Rectal smooth muscle tissue (tissue), 1 donor: Measurements from ENCODE around the gene EXD3.

Experiments
- H3K27ac ChIP-seq: one replicate; pipeline ENCODE4 v1.7.0; 2013; ENCODE audit warnings: low read depth, low read length, inconsistent platforms
- H3K27me3 ChIP-seq: one replicate; pipeline ENCODE4 v1.7.0; 2013; ENCODE audit warnings: low read length; ENCODE audit not compliant: control insufficient read depth, insufficient read depth
- H3K36me3 ChIP-seq: one replicate; pipeline ENCODE4 v1.7.0; 2013; ENCODE audit warnings: low read length; ENCODE audit not compliant: control insufficient read depth, insufficient read depth
- H3K4me1 ChIP-seq: one replicate; pipeline ENCODE4 v1.7.0; 2013; ENCODE audit warnings: low read length; ENCODE audit not compliant: control insufficient read depth, insufficient read depth
- H3K4me3 ChIP-seq: one replicate; pipeline ENCODE4 v1.7.0; 2013; ENCODE audit warnings: low read length
- H3K9ac ChIP-seq: one replicate; pipeline ENCODE4 v1.7.0; 2013; ENCODE audit warnings: low read length

EXD3 gene

DNA sequence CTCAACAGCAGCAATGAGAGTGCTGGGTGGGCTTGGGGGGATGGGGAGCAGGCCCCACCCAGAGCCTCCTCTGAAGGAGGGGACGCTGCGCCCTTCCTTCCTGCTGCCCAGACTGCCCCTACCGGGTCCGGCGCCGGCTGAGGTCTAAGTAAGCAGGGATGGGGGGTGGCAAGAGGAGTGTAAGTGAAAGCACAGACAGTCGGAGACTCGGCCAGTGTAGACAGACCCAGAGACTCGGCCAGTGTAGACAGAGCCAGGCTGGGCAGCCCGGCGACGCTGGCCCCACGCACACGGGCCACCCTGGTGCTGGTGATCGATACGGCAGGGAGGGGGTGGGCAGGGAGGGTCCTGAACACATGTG lies 25.6 kb upstream of the EXD3 start:
- H3K4me3 ChIP-seq: no peak overlapping the region
- H3K36me3 ChIP-seq: peaks cover 4% of the 10 kb centered on the region
- no peak overlapping the region for H3K27ac ChIP-seq
- no peaks in the 10 kb centered on the region for H3K27me3 ChIP-seq
- peaks cover 3% of the 10 kb centered on the region for H3K4me1 ChIP-seq
- no peak overlapping the region for H3K9ac ChIP-seq

DNA sequence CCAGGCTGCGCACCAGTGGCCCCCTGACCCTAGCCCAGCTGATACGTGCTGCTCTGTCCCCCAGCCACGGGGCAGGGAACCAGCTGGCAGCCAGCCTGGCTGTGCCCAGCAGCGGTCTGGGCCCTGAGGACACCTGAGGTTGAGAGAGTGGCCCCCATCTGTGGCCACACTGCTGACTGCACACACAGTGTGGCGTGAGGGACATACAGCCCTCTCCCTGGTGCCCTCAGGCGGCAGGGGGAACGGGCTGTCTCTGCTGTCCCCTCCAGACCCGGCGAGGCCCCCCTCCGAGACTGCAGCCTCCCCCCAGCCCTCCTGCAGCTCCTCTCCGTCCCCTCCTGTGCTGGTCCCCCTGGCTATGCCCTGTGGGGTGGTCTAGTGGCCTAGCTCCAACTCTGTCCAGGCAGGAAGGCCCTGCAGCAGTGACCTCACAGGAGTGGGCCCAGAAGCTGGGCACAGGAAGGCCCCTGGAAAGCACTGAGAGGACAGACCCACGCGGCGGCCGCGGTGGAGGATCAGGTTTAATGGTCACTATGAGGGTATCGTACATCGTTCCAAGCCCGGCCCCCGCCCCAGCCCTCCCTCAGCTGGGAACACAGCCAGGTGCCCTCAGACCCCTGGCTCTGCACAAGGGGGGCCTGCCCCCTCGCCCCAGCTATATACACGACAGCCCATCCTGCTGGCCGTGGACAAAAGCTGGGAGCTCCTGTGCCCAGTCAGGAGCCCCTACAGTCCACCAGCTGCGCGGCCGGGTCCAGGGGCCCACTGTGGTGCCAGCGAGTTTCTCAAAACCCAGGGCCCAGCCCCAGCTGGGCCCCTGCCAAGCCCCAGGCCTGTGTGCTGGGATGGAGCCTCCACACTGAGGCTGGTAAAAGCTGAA lies 25.0 kb upstream of the EXD3 start:
- H3K9ac ChIP-seq: no peak overlapping the region

DNA sequence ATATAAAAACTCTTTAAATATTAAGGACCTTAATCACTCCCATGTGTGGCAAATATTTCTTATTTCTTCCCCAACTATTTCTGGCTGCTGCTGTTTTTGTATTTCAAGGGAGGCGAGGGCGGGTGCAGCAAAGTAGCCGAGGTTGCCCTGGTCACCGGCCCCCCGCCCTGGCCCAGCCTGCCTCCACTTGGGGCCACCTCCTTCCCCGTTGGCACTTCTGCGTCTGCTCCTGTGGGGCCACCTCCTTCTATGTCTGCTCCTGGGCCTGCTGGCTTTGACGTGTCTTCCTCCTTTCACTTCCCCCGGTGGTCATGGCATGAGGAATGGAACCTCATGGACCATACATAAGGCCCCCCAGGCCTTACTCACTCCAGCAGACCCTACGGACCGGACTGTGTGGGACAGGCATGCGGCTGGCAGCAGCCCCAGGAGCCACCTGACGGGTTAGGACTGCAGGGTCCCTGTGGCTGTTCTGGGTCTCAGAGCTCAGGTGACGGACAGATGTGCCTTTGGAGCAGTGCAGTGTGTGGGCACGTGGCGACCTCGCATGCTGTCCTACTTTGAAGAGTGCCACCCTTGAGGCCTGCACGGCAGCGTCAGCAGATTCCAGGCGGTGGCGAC lies 24.0 kb upstream of the EXD3 start:
- Histone ChIP-seq H3K9ac (no peak overlapping the region), H3K27ac (no peak overlapping the region), H3K4me1 (no peaks in the 10 kb centered on the region), H3K27me3 (no peaks in the 10 kb centered on the region), H3K4me3 (no peak overlapping the region), H3K36me3 (no peaks in the 10 kb centered on the region)

More for the DNA sequence above, 25.0 kb upstream of the EXD3 start:
- H3K27ac ChIP-seq: no peak overlapping the region
- no peaks in the 10 kb centered on the region for H3K27me3 ChIP-seq
- no peak overlapping the region for H3K4me3 ChIP-seq
- H3K36me3 ChIP-seq: peaks cover 4% of the 10 kb centered on the region
- no peaks in the 10 kb centered on the region for H3K4me1 ChIP-seq

DNA sequence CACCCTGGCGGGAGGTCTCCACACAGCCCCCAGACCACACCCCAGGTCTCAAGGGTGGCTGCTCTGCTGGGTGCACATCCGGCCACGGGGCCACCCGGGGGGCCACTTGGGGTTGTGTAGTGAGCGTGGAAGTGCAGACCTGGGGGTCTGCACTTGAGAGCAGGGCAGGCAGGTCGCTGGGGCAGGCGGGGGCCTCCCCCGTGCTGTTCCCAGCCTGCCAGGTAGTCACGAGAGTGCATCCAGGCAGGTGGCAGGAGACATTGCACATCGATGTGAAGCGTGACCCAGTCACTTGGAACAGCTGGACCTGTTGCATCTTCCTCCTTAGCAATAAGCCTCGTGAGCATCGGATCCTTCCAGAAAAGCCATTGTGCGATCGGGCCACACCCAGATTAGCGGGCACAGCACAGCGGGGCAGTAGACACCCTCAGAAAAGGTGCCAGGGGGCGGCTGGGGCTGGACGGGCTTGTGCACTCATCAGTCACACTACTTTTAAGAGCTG lies 23.0 kb upstream of the EXD3 start:
- no peak overlapping the region for H3K27ac ChIP-seq
- H3K27me3 ChIP-seq: no peaks in the 10 kb centered on the region
- no peak overlapping the region for H3K4me3 ChIP-seq
- H3K4me1 ChIP-seq: no peaks in the 10 kb centered on the region
- H3K36me3 ChIP-seq: no peaks in the 10 kb centered on the region
- no peak overlapping the region for H3K9ac ChIP-seq

DNA sequence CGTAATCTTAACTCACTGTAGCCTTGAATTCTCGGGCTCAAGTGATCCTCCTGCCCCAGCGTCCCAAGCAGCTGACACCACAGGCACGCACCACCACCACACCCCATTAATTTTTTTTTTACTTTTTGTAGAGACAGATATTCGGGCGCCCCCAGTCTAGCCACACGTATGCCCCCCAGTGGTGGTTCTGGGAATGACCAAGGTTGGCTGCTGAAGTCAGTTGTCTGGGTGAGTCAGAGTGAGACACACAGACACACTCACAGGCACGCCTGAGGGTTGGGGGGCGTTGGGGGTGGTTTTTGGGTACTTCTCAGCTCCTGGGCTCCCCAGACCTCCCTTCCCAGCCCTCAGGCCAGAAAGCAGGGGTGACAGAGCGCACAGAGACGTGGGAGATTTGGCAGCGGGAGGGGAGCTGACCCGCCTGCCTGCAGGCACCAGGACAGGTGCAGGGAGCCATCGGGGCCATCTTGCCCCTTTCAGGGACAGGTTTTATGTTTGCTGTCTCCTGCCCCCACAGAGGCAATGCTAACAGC lies 22.4 kb upstream of the EXD3 start:
- no peak overlapping the region for H3K9ac ChIP-seq

DNA sequence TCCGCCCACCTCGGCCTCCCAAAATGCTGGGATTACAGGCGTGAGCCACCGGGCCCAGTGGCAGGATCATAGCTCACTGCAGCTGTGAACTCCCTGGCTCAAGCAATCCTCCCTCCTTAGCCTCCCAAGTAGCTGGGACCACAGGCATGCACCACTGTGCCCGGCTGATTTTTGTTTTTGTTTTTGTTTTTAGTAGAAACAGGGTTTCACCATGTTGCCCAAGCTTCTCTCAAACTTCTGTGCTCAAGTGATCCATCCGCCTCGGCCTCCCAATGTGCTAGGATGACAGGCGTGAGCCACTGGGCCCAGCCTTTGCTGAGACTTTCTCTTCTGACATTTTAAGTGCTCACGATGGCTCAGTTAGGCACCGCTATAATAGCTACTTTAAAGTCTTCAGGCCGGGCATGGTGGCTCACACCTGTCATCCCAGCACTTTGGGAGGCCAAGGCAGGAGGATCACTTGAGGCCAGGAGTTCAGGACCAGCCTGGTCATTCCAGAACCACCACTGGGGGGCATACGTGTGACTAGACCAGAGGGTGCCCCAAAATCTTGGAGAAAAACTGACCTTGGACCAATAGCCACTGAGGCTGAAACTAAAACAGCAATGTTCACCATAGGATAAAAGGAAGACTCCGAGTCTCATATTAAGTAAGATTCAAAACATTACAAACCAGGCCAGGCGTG lies 21.3 kb upstream of the EXD3 start:
- H3K9ac ChIP-seq: no peak overlapping the region
- H3K27me3 ChIP-seq: no peaks in the 10 kb centered on the region
- no peak overlapping the region for H3K4me3 ChIP-seq
- H3K36me3 ChIP-seq: no peaks in the 10 kb centered on the region
- H3K4me1 ChIP-seq: no peaks in the 10 kb centered on the region
- no peak overlapping the region for H3K27ac ChIP-seq

More for the DNA sequence above, 22.4 kb upstream of the EXD3 start:
- Histone ChIP-seq H3K27me3 (no peaks in the 10 kb centered on the region), H3K4me3 (no peak overlapping the region), H3K36me3 (no peaks in the 10 kb centered on the region), H3K27ac (no peak overlapping the region), H3K4me1 (no peaks in the 10 kb centered on the region)

DNA sequence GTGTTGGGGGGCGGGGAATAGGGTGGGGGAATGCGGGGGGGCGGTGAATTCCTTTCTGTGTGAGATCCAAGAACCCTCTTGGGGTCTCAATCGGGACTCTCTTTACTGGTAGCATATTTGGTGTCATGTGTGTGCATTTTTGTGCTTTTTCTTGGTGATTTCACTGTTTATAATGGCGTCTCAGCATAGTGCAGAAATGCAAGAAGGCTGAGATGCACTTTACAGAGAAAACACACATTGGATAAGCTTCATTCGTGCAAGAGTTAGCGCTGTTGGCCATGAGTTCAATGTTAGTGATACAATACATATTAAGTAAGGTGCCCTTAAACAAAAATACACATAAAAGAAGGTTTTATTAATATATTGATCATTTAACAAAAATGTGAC lies 19.0 kb upstream of the EXD3 start:
- Histone ChIP-seq H3K36me3 (no peaks in the 10 kb centered on the region), H3K27me3 (no peaks in the 10 kb centered on the region), H3K27ac (no peak overlapping the region), H3K9ac (no peak overlapping the region), H3K4me1 (no peaks in the 10 kb centered on the region), H3K4me3 (no peak overlapping the region)

DNA sequence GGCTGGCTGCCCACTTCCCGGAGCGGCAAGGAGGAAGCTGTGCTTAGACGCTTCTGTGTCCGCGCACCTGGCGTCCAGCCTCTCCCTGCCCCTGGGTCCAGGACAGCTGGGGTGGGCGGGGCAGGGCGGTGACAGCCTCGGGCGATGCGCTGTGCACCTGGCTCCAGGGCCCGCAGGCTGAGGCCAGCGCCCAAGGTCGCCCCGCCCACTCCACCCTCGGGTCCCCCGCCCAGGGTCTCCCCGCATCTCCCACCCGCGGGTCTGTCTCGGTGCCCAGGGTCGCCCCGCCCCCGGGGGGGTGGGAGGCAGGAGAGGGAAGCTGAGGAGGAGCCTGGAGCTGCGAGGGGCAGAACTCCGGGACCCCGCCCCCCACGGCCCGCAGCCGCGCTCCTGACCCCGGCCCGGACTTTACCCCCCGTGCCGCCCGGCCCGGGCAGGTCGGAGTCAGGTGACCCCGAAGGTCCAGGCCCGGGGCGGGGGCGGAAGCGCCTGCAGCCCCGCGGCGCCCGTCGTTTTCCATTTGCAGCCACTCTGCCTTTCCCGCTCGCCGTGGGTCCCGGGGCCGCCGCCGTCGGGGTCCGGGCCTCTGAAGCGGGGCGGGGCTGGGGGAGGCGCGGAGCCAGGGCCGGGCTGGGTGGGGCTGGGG lies 18.4 kb upstream of the EXD3 start, which contains the start of gene ENTPD8:
Gene ENTPD8 (minus strand): TSS at position 69 of the 646 bp plus-strand sequence. CDS start 3,072 bp downstream, outside the sequence.
- Histone ChIP-seq H3K27me3 (no peaks in the 10 kb centered on the region), H3K9ac (no peak within 1 kb of the TSS), H3K36me3 (no peaks in the 10 kb centered on the region), H3K27ac (no peak within 1 kb of the TSS), H3K4me1 (no peaks in the 10 kb centered on the region), H3K4me3 (no peak within 1 kb of the TSS)

DNA sequence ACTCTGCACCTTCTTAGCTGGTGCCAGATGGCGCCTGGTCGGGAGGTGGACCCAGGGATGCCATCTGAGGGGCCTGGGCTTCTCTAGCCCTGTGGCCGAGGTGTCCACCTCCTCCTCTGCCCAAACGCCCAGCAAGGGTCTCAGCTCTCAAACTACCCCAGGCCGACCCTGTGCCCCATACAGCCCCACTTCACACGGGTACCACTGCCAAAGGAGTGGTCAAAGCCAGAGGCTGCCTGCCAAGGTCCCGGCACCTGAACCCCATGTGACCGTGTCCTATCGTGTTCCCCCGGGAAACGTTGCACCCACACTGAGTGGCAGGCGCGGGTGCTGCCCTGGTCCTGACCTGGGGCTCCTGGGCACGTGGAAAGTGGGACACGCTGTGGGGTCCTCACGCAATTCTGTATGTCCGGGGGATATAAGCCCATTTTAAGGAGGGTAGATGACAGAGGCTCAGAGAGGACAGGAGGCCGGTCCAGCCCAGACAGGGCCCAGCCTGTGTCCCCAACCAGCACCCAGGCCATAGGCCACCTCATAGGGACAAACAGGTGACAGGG lies 16.3 kb upstream of the EXD3 start:
- H3K36me3 ChIP-seq: no peaks in the 10 kb centered on the region
- no peak overlapping the region for H3K9ac ChIP-seq
- H3K4me1 ChIP-seq: peaks cover 3% of the 10 kb centered on the region
- H3K27me3 ChIP-seq: no peaks in the 10 kb centered on the region
- no peak overlapping the region for H3K4me3 ChIP-seq
- no peak overlapping the region for H3K27ac ChIP-seq

DNA sequence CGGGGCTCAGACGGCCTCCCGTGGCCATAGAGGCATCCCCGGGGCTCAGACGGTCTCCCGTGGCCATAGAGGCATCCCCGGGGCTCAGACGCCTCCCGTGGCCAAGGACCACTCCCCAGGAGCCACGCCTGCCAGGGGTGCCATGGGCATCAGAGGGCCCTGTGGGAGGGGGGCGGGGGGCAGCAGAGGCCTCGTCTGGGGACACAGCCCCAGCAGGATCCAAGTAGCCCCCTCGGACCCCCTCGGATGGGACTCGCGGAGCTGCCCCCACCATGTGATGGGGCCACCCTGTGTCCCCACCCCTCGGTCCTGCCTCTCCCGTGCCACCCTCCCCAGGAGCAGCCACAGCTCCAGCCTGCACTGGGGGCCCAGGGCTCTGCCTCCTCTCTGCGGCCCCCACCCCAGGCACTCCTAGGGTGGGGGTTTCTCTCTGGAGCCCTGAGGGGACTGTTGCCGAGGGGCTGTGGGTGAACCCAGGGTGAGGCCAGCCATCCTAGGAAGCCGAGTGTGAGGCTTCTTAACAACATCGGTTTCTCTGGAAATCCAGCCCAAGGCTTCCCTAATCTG lies 15.7 kb upstream of the EXD3 start:
- no peak overlapping the region for H3K27ac ChIP-seq

DNA sequence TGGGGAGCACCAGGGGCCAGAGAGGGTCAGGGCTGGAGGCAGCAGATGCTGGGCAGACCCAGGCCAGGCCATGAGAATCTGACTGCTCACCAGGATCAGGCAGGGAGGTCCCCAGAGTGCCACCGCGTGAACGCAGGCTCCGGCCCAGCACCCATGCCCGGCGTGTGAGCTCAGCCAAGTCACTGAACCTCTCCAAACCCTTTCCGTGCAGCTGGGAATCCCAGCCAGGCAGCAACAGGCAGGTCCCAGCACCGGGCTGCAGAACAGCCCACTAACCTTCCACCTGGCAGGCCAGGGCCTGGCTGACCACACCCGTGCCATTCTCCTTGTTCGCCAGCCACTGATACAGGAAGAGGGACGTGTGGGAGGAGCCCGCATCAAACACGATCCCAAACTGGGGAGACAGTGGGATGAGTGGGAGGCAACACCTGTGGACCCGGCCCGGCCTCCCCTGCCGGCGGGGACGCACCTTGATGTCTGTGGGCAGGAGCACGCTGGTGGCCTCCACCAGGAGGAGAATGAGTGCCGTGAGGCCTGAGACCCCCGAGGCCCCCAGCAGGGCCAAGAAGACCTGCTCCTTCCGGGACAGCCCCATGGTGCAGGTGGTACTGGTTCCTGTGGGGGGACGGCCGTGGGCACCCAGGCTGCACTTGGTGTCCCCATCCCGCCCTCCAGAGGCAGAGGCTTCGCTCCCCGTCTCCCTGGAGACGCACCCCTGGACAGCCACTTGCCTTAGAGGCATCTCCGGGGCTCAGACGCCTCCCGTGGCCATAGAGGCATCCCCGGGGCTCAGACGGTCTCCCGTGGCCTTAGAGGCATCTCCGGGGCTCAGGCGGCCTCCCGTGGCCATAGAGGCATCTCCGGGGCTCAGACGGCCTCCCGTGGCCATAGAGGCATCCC lies 15.0 kb upstream of the EXD3 start:
- Histone ChIP-seq H3K4me3 (no peak overlapping the region), H3K27me3 (no peaks in the 10 kb centered on the region), H3K4me1 (peaks cover 3% of the 10 kb centered on the region), H3K9ac (no peak overlapping the region), H3K36me3 (no peaks in the 10 kb centered on the region), H3K27ac (no peak overlapping the region)

More for the DNA sequence above, 15.7 kb upstream of the EXD3 start:
- Histone ChIP-seq H3K27me3 (no peaks in the 10 kb centered on the region), H3K9ac (no peak overlapping the region), H3K36me3 (no peaks in the 10 kb centered on the region), H3K4me1 (peaks cover 3% of the 10 kb centered on the region), H3K4me3 (no peak overlapping the region)
